GM19452 (cell line): Measurements from ENCODE around the gene LRRC63.

Source experiments
- ATAC-seq: cut with Tn5 transposase; IDR thresholded peaks from one replicate; pipeline ENCODE4 v1.9.1; 2021; ENCODE audit not compliant: unreplicated experiment

The LRRC63 gene

DNA sequence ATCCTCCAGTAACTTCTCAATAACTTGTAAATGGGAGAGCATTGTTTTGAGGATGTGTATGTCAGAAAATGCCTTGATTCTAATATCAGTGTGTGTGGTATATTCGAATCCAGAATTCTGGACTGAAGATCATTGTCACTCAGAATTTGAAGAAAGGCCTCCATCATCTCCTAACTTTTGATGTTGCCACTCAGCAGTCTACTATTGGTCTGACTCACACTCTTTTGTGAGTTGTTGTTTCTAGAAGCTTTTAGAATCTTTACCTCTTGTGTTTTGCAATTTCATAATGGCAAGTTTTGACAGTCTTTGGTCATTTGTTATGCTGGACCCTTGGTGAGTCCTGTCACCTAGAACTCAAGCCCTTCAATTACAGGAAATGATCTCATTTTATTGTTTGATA is 98.3 kb downstream of the LRRC63 start:
- no peak for ATAC-seq

DNA sequence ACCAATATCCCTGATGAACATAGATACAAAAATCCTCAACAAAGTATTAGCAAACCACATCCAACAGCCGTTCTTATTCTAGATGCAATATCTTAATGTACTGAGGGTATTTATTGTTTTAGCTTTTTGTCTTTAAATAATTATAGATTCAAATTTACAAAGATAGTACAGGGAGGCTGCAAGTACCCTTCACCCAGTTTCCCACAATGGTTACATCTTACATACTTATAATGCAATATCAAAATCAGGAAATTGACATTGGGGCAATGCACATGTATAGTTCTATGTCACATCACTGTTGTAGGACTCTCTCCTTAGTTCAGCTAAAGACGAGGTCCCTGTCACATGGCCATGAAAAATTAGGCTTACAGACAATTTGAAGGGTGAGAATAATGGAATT is 99.5 kb downstream of the LRRC63 start:
- ATAC-seq = no peak

DNA sequence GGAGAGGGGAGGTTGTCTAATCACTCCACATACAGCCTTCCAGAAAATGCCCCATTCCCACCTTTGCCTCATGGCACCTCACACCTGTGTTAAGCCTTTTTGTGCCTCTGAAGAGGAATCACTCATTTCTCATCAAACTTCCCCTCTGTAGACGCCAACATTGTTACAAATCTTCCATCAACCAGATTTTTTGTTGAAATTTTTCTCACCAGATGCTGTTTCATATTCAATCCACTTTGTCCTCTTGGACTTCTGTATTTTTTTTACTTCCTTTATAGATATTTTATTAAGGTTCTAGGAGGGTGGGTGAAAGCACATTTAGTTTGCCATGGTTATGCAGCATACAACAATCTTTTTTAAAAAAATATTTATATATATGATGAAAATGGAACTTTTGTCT is 101.3 kb downstream of the LRRC63 start:
- no peak for ATAC-seq

DNA sequence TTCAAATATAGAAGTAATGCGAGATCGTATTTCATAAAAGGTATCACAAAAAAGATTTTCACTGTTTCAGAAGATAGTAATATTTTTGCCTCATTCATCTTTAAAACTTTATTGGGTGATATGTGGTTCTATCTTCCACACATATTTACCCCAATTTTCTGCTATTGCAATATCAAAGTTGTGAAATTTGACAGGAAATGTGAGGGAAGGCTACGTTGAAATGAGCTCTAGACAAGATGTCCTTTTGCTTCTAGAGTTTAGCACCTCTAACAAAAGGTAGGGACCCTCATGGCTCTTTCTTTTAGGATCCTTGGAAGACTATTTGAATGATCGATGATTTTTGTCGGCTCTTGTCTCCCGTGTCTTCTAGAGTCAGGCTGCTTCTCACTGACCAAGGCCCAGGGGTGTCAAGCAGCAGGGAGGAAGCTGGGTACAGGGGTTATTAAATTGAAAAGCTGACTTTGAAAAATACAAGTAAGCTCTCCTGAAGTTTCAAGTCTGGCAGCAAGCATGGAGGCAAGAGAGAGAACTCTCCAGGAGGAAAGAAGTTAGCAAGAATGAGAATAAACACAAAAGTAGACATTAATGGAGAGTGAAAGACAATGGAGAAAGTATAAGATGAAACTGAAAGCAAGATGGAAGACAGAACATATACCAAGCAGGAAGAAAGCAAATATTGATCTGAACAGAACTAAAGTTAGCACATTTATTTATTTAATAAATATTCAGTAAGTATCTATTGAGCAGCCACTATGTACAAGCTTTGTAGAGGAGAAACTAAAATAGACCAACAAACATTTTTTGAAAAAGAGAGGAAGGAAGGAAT is 101.9 kb downstream of the LRRC63 start:
- ATAC-seq = no peak

DNA sequence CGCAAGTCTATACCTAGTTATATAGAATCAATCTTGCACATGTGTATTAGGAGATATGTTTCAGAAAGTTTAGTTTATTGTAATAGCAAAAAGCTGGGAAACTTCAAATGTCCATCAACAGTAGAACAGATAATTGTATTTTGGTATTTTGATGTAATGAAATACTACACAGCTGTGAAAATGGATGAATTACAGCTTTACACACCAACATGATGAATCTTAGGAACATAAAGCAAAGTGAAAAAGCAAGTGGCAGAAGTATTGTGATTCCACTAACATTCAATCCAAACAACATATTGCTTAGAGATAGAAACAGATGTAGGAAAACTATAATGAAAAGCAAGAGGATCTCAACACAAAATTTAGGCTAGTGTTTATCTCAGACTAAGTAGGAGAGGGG is 102.9 kb downstream of the LRRC63 start:
- no peak for ATAC-seq

DNA sequence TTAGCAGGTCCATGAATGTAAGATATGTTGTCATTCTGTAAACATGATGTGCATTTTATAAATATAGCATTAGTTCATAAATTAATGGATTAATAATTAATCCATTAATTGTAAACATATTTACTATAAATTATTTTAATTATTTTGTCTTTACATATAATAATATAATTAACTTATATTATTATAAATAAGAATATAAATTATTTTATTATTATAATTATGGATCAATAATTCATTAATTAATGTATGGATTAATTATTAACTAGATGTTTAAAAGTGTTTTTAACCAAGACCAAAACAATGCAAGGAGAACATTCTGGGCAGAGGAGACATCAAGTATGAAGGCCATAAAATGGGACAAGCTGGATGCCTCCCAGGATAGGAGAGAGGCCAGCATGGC is 103.3 kb downstream of the LRRC63 start:
- ATAC-seq = no peak

DNA sequence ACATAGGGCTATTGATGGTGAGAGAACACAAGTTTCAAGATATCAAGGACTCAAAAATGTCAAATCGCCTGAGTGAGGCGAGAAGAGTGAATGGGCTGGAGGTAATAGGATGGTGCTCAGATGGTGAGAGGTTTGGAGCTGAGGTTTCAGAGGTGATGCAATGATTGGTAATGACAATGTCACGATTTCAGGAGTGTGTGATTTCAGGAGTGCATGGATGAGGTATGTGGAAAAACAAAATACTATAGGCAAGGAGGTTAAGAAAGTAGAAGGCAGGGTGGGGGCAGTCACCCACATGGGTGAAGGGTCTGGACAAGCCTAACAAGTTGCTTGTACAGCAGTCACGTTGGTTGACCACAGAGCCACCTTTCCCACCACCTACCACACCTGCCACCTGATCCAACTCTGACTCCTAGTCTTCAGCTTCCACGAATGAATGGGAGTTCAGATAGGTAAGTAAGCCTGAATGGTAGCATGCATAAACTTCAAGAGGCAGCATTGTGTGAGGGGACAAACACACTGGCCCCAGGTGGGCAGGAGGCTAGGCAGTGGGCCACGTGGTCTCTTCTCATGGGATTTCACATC is 103.9 kb downstream of the LRRC63 start:
- ATAC-seq = no peak

DNA sequence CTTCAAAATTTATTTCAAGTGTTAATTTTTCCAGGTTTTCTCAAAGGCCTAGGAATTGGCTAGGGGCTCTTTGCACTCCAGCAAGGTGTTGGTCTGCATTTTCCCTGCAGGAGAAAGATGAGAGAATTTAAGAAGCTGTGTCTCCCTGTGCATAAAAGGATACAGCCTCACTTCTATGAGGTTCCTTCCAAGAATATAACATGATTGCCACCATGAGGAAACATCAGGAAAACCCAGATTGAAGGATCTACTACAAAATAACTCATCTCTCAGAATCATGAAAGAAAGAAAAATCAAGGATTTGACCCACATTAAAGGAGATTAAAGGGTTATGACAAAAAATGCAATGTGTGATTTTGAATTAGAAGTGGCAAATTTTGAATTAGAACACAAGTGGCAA is 105.4 kb downstream of the LRRC63 start:
- ATAC-seq = no peak

DNA sequence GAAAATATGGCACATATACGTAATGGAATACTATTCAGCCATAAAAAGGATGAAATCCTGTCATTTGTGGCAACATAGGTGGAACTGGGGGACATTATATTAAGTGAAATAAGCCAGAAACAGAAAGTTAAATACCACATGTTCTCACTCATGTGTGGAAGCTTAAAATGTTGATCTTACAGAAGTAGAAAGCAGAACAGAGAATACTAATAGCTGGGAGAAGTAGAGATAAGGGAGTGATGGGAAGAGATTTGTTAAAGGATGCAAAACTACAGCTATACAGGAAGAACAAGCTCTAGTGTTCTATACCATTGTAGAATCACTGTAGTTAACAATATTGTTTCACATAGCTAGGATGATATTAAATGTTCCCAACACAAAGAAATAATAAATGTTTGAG is 107.3 kb downstream of the LRRC63 start:
- no peak for ATAC-seq

DNA sequence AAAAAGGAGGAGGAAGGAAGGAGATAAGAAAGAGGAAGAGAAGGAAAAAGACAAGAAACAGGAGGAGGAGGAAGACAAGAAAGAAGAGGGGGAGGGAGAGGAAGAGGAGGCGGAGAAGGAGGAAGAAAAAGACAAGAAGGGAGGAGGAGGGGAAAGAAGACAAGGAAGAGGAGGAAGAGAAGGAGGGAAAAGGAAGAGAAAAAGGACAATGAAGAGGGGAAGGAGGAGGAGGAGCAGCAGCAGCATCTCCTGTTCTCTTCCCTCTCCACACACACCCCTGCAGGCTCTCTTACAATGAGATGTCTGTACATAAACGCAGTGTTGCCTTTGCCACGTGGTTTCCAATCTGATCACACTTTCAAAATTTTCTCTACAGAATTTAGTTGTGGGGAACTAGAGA is 108.7 kb downstream of the LRRC63 start:
- no peak for ATAC-seq

DNA sequence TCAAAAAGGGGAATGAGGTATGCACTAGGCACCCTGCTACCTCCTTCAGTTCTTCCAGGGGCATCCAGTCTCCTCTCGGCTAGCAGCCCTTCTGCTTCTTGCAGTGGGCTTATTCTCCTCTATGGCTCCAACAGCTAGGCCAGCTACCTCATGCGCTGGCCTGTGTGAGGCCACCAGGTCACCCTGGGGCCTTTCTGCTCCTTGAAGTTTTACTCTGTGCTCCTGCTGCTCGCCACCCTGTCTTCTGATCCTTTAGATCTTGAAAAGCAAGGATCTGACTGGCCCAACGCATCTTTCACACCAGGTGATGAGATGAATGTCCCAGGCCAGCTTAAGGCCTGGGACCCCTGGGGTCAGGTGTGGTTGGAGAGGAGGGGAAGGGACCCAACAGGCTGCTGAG is 109.1 kb downstream of the LRRC63 start:
- no peak for ATAC-seq

DNA sequence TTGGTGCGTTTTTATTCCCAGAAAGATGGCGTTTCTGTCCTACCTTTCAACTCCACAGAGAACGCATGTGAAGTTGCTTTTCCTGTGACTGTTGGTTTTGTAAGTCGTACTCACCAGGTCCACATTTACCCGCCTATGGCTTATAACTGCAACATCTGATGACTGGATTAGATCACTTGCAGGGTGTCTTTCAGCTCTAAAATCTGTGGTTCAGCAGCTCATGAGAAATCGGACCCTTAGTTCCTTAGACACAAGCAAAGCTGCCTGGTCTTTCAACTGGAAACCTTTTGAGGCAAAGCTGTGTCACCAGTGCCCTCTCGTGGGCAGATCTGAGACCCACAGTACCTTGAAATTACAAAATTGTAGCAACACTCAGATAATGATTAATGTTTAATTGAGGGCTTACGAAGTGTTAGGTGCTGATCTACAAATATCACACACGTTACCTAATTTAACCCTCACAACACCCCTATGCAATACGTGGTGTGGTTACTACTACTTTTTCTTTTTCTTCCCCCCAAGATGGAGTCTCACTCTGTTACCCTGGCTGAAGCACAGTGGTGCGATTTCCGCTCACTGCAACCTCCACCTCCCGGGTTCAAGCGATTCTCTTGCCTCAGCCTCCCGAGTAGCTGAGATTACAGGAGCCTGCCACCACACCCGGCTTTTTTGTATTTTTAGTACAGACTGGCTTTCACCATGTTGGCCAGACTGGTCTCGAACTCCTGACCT is 109.9 kb downstream of the LRRC63 start:
- ATAC-seq = no peak

DNA sequence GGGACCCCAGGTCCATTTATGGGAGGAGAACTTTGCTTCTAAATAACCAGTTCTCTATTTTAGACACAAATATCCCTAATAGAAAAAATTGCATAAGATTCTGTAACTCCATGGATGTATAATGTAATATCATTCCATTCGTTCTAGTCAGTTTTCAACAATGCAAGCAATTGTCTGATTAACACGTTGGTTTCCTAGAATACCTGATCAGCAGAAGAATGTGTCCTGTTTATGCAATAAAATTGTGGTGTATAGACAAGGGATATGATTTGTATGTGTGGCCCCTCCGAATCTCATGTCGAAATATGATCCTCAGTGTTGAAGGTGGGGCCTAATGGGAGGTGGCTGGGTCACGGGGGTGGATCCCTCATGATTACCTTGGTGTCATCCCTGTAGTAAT is 113.2 kb downstream of the LRRC63 start:
- ATAC-seq = no peak
